Endothelial cell of umbilical vein (primary cell): ENCODE measurements around the gene CAPN7.
"Not testable (repeated sequence)": the region's sequence is repeated elsewhere in the genome, so short reads cannot be mapped to it uniquely, and the experiment has no call there.

ENCODE experiments used
- GATA2 ChIP-seq: IDR thresholded peaks from 2 replicates; pipeline ENCODE4 v1.7.0; 2011; ENCODE audit warnings: low read depth, mild to moderate bottlenecking, moderate library complexity, mixed read lengths, low read length; ENCODE audit not compliant: insufficient read length, insufficient read depth
- JUN ChIP-seq: IDR thresholded peaks from 2 replicates; pipeline ENCODE4 v1.6.1; 2011; ENCODE audit warnings: borderline replicate concordance, low read depth; ENCODE audit not compliant: insufficient read length, insufficient read depth
- MYC ChIP-seq: IDR thresholded peaks from one replicate; pipeline ENCODE4 v1.6.1; 2011; ENCODE audit warnings: mild to moderate bottlenecking, low read depth, low read length
- POLR2A ChIP-seq: IDR thresholded peaks from 2 replicates; pipeline ENCODE4 v1.6.1; 2012; ENCODE audit warnings: low read depth, mild to moderate bottlenecking, control low read depth, low read length
- POLR2AphosphoS5 ChIP-seq: IDR thresholded peaks from 2 replicates; pipeline ENCODE4 v1.6.1; 2012; ENCODE audit warnings: low read depth, mild to moderate bottlenecking, control low read depth, low read length, moderate library complexity; ENCODE audit not compliant: insufficient read depth
- TF ChIP-seq, protein P1 (sequence below), 2 donors: IDR thresholded peaks; 1 replicate in 1 of 2; 2 replicates in 1 of 2; pipeline ENCODE4 v1.5.1; 2011; ENCODE audit warnings: low read length in 2 of 2, mild to moderate bottlenecking in 2 of 2, moderate library complexity in 2 of 2, control low read depth in 1 of 2, inconsistent platforms in 1 of 2, low read depth in 1 of 2; ENCODE audit not compliant: insufficient read depth in 1 of 2; ENCODE audit errors: extremely low read depth in 1 of 2
- TF ChIP-seq, protein P2 (sequence below): IDR thresholded peaks from 2 replicates; pipeline ENCODE4 v1.6.1; 2011; ENCODE audit not compliant: insufficient read depth, insufficient read length

DNA sequence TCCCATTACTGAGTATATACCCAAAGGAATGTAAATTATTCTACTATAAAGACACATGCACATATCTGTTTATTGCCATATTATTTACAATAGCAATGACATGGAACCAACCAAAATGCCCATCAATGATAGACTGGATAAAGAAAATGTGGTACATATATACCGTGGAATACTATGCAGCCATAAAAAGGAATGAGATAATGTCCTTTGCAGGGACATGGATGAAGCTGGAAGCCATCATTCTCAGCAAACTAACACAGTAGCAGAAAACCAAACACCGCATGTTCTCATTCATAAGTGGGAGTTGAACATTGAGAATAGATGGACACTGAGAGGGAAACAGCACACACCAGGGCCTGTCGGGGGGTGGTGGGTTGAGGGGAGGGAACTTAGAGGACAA, 39.7 kb upstream of the CAPN7 start:
- TF ChIP-seq, protein P1, sequence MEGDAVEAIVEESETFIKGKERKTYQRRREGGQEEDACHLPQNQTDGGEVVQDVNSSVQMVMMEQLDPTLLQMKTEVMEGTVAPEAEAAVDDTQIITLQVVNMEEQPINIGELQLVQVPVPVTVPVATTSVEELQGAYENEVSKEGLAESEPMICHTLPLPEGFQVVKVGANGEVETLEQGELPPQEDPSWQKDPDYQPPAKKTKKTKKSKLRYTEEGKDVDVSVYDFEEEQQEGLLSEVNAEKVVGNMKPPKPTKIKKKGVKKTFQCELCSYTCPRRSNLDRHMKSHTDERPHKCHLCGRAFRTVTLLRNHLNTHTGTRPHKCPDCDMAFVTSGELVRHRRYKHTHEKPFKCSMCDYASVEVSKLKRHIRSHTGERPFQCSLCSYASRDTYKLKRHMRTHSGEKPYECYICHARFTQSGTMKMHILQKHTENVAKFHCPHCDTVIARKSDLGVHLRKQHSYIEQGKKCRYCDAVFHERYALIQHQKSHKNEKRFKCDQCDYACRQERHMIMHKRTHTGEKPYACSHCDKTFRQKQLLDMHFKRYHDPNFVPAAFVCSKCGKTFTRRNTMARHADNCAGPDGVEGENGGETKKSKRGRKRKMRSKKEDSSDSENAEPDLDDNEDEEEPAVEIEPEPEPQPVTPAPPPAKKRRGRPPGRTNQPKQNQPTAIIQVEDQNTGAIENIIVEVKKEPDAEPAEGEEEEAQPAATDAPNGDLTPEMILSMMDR (IDR thresholded peaks at IDR 0.05; ENCODE audit: extremely low read depth in 1 of 2, insufficient read depth in 1 of 2, low read depth in 1 of 2, low read length in 2 of 2): not testable (repeated sequence)
- not testable (repeated sequence) for TF ChIP-seq MYC, POLR2AphosphoS5, POLR2A, JUN, GATA2
- TF ChIP-seq, protein P2, sequence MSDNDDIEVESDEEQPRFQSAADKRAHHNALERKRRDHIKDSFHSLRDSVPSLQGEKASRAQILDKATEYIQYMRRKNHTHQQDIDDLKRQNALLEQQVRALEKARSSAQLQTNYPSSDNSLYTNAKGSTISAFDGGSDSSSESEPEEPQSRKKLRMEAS: not testable (repeated sequence)
